Astrocyte (in vitro differentiated cells and primary cell): ENCODE measurements around the gene FBXL16. TPM values are rescaled to one million over a fixed set of nuclear protein-coding genes. Genes with fewer than 3 reads are reported as not detected.

Experiments
- DNase-seq: peaks from one replicate; pipeline ENCODE4 v3.0.0-alpha.2; 2010; ENCODE audit warnings: low read depth
- FAIRE-seq: peaks from 2 replicates; lab custom pipeline; 2011; peaks lifted over from hg19 to GRCh38; lab: Jason Lieb, UNC
- H2AFZ ChIP-seq: 2 replicates; pipeline ENCODE4 v1.6.0; 2012; ENCODE audit warnings: low read depth, low read length, inconsistent platforms
- H3K27ac ChIP-seq: 2 replicates; pipeline ENCODE4 v1.5.1; 2011; ENCODE audit warnings: low read depth, low read length, inconsistent platforms
- H3K27me3 ChIP-seq: 2 replicates; pipeline ENCODE4 v1.6.0; 2011; ENCODE audit warnings: low read length, inconsistent platforms; ENCODE audit not compliant: insufficient read depth
- H3K36me3 ChIP-seq: 2 replicates; pipeline ENCODE4 v1.5.1; 2011; ENCODE audit warnings: low read length, inconsistent platforms; ENCODE audit not compliant: insufficient read depth
- H3K4me1 ChIP-seq: 2 replicates; pipeline ENCODE4 v1.5.1; 2011; ENCODE audit warnings: low read length, inconsistent platforms; ENCODE audit not compliant: insufficient read depth
- H3K4me2 ChIP-seq: 2 replicates; pipeline ENCODE4 v1.6.0; 2012; ENCODE audit warnings: low read length, inconsistent platforms
- H3K4me3 ChIP-seq: 2 replicates; pipeline ENCODE4 v1.5.1; 2011; ENCODE audit warnings: low read depth, mild to moderate bottlenecking, low read length, inconsistent platforms; ENCODE audit not compliant: insufficient read depth
- H3K79me2 ChIP-seq: 2 replicates; pipeline ENCODE4 v1.6.0; 2012; ENCODE audit warnings: mild to moderate bottlenecking, low read length, inconsistent platforms; ENCODE audit not compliant: insufficient read depth
- H3K9ac ChIP-seq: 2 replicates; pipeline ENCODE4 v1.6.0; 2012; ENCODE audit warnings: mild to moderate bottlenecking, low read length, inconsistent platforms
- H3K9me3 ChIP-seq: 2 replicates; pipeline ENCODE4 v1.5.1; 2012; ENCODE audit warnings: low read depth, mild to moderate bottlenecking, low read length, inconsistent platforms; ENCODE audit not compliant: insufficient read depth
- H4K20me1 ChIP-seq: 2 replicates; pipeline ENCODE4 v1.6.0; 2012; ENCODE audit warnings: low read length, inconsistent platforms; ENCODE audit not compliant: insufficient read depth
- H3K27ac Mint-ChIP-seq: one replicate; pipeline ENCODE4 v1.8.0; 2021; ENCODE audit warnings: mild to moderate bottlenecking, mixed read lengths; ENCODE audit not compliant: unreplicated experiment
- H3K27me3 Mint-ChIP-seq: one replicate; pipeline ENCODE4 v1.8.0; 2021; ENCODE audit warnings: low read depth, mixed read lengths; ENCODE audit not compliant: unreplicated experiment
- H3K36me3 Mint-ChIP-seq: one replicate; pipeline ENCODE4 v1.8.0; 2021; ENCODE audit warnings: low read depth, mixed read lengths; ENCODE audit not compliant: unreplicated experiment
- H3K4me1 Mint-ChIP-seq: one replicate; pipeline ENCODE4 v1.8.0; 2021; ENCODE audit warnings: low read depth, mixed read lengths; ENCODE audit not compliant: unreplicated experiment
- H3K4me3 Mint-ChIP-seq: one replicate; pipeline ENCODE4 v1.8.0; 2021; ENCODE audit warnings: mild to moderate bottlenecking, moderate library complexity, mixed read lengths; ENCODE audit not compliant: unreplicated experiment
- H3K9me3 Mint-ChIP-seq: one replicate; pipeline ENCODE4 v1.8.0; 2021; ENCODE audit warnings: mild to moderate bottlenecking, mixed read lengths; ENCODE audit not compliant: unreplicated experiment
- CTCF ChIP-seq: IDR thresholded peaks from 2 replicates; pipeline ENCODE4 v1.5.1; 2011; ENCODE audit warnings: low read depth, mild to moderate bottlenecking, inconsistent platforms, low read length, moderate library complexity; ENCODE audit not compliant: insufficient read depth
- EZH2 ChIP-seq: IDR thresholded peaks from 2 replicates; pipeline ENCODE4 v1.6.1; 2012; ENCODE audit warnings: mild to moderate bottlenecking, low read length, inconsistent platforms; ENCODE audit not compliant: insufficient read depth
- total RNA-seq: library from RNA; stranded (reverse); gene quantifications from 2 replicates; pipeline ENCODE4 v1.2.1, GENCODE V29; 2021

FBXL16 gene
- total RNA-seq, 1 donor from 2014 or later: 5.2 TPM

- Mint-ChIP-seq H3K4me3 (peak within 1 kb of the TSS; percentile 89), H3K36me3 (peaks cover 9% of the 10 kb centered on the region), H3K27ac (peak within 1 kb of the TSS; percentile 87), H3K27me3 (no peaks in the 10 kb centered on the region), H3K9me3 (no peaks in the 10 kb centered on the region), H3K4me1 (peaks cover 12% of the 10 kb centered on the region)
- peak within 1 kb of the TSS; percentile 98 for H3K4me2 ChIP-seq
- peak within 1 kb of the TSS; percentile 90 for H3K9ac ChIP-seq
- H3K4me3 ChIP-seq: peak within 1 kb of the TSS; percentile 78
- peaks cover 35% of the 10 kb centered on the region for H3K4me1 ChIP-seq
- peak within 1 kb of the TSS; percentile 70 for H3K27ac ChIP-seq
- H4K20me1 ChIP-seq: peaks cover 38% of the 10 kb centered on the region
- peaks cover 42% of the 10 kb centered on the region for H3K79me2 ChIP-seq
- TF ChIP-seq EZH2 (no peak), CTCF (no peak)
- no peaks in the 10 kb centered on the region for H3K27me3 ChIP-seq
- no peaks in the 10 kb centered on the region for H3K9me3 ChIP-seq
- peaks cover 3% of the 10 kb centered on the region for H3K36me3 ChIP-seq
- peak within 1 kb of the TSS; percentile 93 for H2AFZ ChIP-seq
- FAIRE-seq (no peak), DNase-seq (peak; percentile 67)
These were observed 25.6 kb downstream of the FBXL16 start, which contains the start of gene STUB1 for GRCh38 chr16:679814-680624. STUB1 (plus strand) TSS chr16:680410; CDS start chr16:680526, 116 bp downstream.

- Mint-ChIP-seq H3K4me3 (peak overlapping the region; percentile 80), H3K9me3 (no peaks in the 10 kb centered on the region), H3K36me3 (peaks cover 9% of the 10 kb centered on the region), H3K4me1 (peaks cover 12% of the 10 kb centered on the region), H3K27me3 (no peaks in the 10 kb centered on the region), H3K27ac (no peak overlapping the region)
- H3K27ac ChIP-seq: no peak overlapping the region
- H3K9me3 ChIP-seq: no peaks in the 10 kb centered on the region
- H3K4me1 ChIP-seq: peaks cover 37% of the 10 kb centered on the region
- H3K4me3 ChIP-seq: peak overlapping the region; percentile 50
- H3K79me2 ChIP-seq: peaks cover 37% of the 10 kb centered on the region
- DNase-seq (peak; percentile 21), FAIRE-seq (no peak)
- peaks cover 47% of the 10 kb centered on the region for H4K20me1 ChIP-seq
- H3K36me3 ChIP-seq: peaks cover 3% of the 10 kb centered on the region
- peak overlapping the region; percentile 83 for H2AFZ ChIP-seq
- TF ChIP-seq EZH2: no peak
- peak overlapping the region; percentile 48 for H3K9ac ChIP-seq
- H3K4me2 ChIP-seq: peak overlapping the region; percentile 88
- H3K27me3 ChIP-seq: no peaks in the 10 kb centered on the region
These were observed 26.5 kb downstream of the FBXL16 start for GRCh38 chr16:678858-679813.

GRCh38 chr16:678209-678857, 27.3 kb downstream of the FBXL16 start:
- peaks cover 3% of the 10 kb centered on the region for H3K36me3 ChIP-seq
- no peak for DNase-seq
- peaks cover 12% of the 10 kb centered on the region for H3K4me1 Mint-ChIP-seq
- no peak overlapping the region for H3K4me2 ChIP-seq
- TF ChIP-seq EZH2 (no peak), CTCF (no peak)
- no peak overlapping the region for H3K9ac ChIP-seq
- no peak overlapping the region for H3K4me3 Mint-ChIP-seq
- H3K4me3 ChIP-seq: no peak overlapping the region
- peaks cover 31% of the 10 kb centered on the region for H3K79me2 ChIP-seq
- peaks cover 52% of the 10 kb centered on the region for H4K20me1 ChIP-seq
- H3K4me1 ChIP-seq: peaks cover 33% of the 10 kb centered on the region
- H3K9me3 ChIP-seq: no peaks in the 10 kb centered on the region
- H3K27me3 ChIP-seq: no peaks in the 10 kb centered on the region
- no peak overlapping the region for H2AFZ ChIP-seq
- H3K27me3 Mint-ChIP-seq: no peaks in the 10 kb centered on the region
- no peak overlapping the region for H3K27ac Mint-ChIP-seq
- peaks cover 9% of the 10 kb centered on the region for H3K36me3 Mint-ChIP-seq
- no peaks in the 10 kb centered on the region for H3K9me3 Mint-ChIP-seq
- FAIRE-seq: no peak
- no peak overlapping the region for H3K27ac ChIP-seq
